ENCODE data around the gene HRH3. TPM values are rescaled to one million over a fixed set of nuclear protein-coding genes. Genes with fewer than 3 reads are reported as not detected.

Gene HRH3
- total RNA-seq, 2 donors from 2014 or later = 0.44 TPM; not detected in 1

GRCh38 chr20:62201173-62202082, 18.6 kb downstream of the HRH3 start:
- no peaks in the 10 kb centered on the region for H3K4me1 ChIP-seq (ENCODE audit: control insufficient read depth, insufficient read depth, low read length)
- Mint-ChIP-seq H3K4me3 (no peak overlapping the region), H3K9me3 (no peaks in the 10 kb centered on the region), H3K4me1 (no peaks in the 10 kb centered on the region), H3K27me3 (ENCODE audit: insufficient read depth) (no peaks in the 10 kb centered on the region), H3K36me3 (ENCODE audit: low read depth) (peaks cover 56% of the 10 kb centered on the region), H3K27ac (no peak overlapping the region)
- no peak overlapping the region for H3K9ac ChIP-seq (ENCODE audit: extremely low read depth, low read length, poor library complexity, severe bottlenecking)
- H3K27me3 ChIP-seq (ENCODE audit: control insufficient read depth, insufficient read depth, low read length, poor library complexity, severe bottlenecking) = no peaks in the 10 kb centered on the region
- WGBS, 2 experiments (ENCODE audit: insufficient coverage in 1 of 2, insufficient read length in 1 of 2) = 94% methylated on average over 31 to 38 of the region's 38 CpGs
- no peak overlapping the region for H3K4me3 ChIP-seq (ENCODE audit: low read length)
- no peak overlapping the region for H3K27ac ChIP-seq (ENCODE audit: low read depth, low read length)
- TF ChIP-seq CTCF (conservative IDR thresholded peaks at IDR 0.05) = no peak
- H3K9me3 ChIP-seq (ENCODE audit: control insufficient read depth, low read length) = no peaks in the 10 kb centered on the region
- H3K36me3 ChIP-seq (ENCODE audit: control insufficient read depth, insufficient read depth, low read length) = peaks cover 31% of the 10 kb centered on the region
- no peak for DNase-seq

- Mint-ChIP-seq H3K27ac (no peak overlapping the region), H3K27me3 (ENCODE audit: insufficient read depth) (no peaks in the 10 kb centered on the region), H3K9me3 (no peaks in the 10 kb centered on the region), H3K36me3 (ENCODE audit: low read depth) (peaks cover 58% of the 10 kb centered on the region), H3K4me1 (no peaks in the 10 kb centered on the region), H3K4me3 (no peak overlapping the region)
- Histone ChIP-seq H3K27me3 (ENCODE audit: control insufficient read depth, insufficient read depth, low read length, poor library complexity, severe bottlenecking) (no peaks in the 10 kb centered on the region), H3K9ac (ENCODE audit: extremely low read depth, low read length, poor library complexity, severe bottlenecking) (no peak overlapping the region), H3K4me3 (ENCODE audit: low read length) (no peak overlapping the region), H3K4me1 (ENCODE audit: control insufficient read depth, insufficient read depth, low read length) (no peaks in the 10 kb centered on the region), H3K27ac (ENCODE audit: low read depth, low read length) (no peak overlapping the region), H3K36me3 (ENCODE audit: control insufficient read depth, insufficient read depth, low read length) (peaks cover 32% of the 10 kb centered on the region), H3K9me3 (ENCODE audit: control insufficient read depth, low read length) (no peaks in the 10 kb centered on the region)
- WGBS, 2 experiments (ENCODE audit: insufficient coverage in 1 of 2, insufficient read length in 1 of 2) = 94 to 96% methylated on average over 25 to 38 of the region's 38 CpGs
- TF ChIP-seq CTCF (conservative IDR thresholded peaks at IDR 0.05) = no peak
- DNase-seq = no peak
Measured at GRCh38 chr20:62200491-62201172, 19.4 kb downstream of the HRH3 start.

- Histone ChIP-seq H3K27ac (ENCODE audit: low read depth, low read length) (no peak overlapping the region), H3K9me3 (ENCODE audit: control insufficient read depth, low read length) (no peaks in the 10 kb centered on the region), H3K4me1 (ENCODE audit: control insufficient read depth, insufficient read depth, low read length) (no peaks in the 10 kb centered on the region), H3K4me3 (ENCODE audit: low read length) (no peak overlapping the region), H3K36me3 (ENCODE audit: control insufficient read depth, insufficient read depth, low read length) (peaks cover 41% of the 10 kb centered on the region), H3K9ac (ENCODE audit: extremely low read depth, low read length, poor library complexity, severe bottlenecking) (no peak overlapping the region), H3K27me3 (ENCODE audit: control insufficient read depth, insufficient read depth, low read length, poor library complexity, severe bottlenecking) (no peaks in the 10 kb centered on the region)
- Mint-ChIP-seq H3K9me3 (no peaks in the 10 kb centered on the region), H3K27ac (no peak overlapping the region), H3K36me3 (ENCODE audit: low read depth) (peaks cover 60% of the 10 kb centered on the region), H3K27me3 (ENCODE audit: insufficient read depth) (no peaks in the 10 kb centered on the region), H3K4me1 (no peaks in the 10 kb centered on the region), H3K4me3 (no peak overlapping the region)
- TF ChIP-seq CTCF (conservative IDR thresholded peaks at IDR 0.05) = no peak
- no peak for DNase-seq
- 98 to 99% methylated on average over 18 of the region's 18 CpGs for WGBS, 2 experiments (ENCODE audit: insufficient coverage in 1 of 2, insufficient read length in 1 of 2)
Measured at GRCh38 chr20:62198931-62199330, 21.1 kb downstream of the HRH3 start.
